Fibroblast of pulmonary artery (primary cell): Measurements from ENCODE around the gene BBC3.
"Not testable (repeated sequence)": the region's sequence is repeated elsewhere in the genome, so short reads cannot be mapped to it uniquely, and the experiment has no call there.

Experiments
- DNase-seq: peaks from one replicate; pipeline ENCODE4 v3.0.0-alpha.2; 2010; ENCODE audit warnings: low read depth
- H3K4me3 ChIP-seq: replicated peaks from 2 replicates; pipeline ENCODE4 v1.5.1; 2011; ENCODE audit warnings: low read depth, mild to moderate bottlenecking, control low read depth, low read length, moderate library complexity
- CTCF ChIP-seq: IDR thresholded peaks from 2 replicates; pipeline ENCODE4 v1.5.1; 2011; ENCODE audit warnings: mild to moderate bottlenecking, control low read depth, low read length, inconsistent platforms; ENCODE audit errors: missing control alignments

The BBC3 gene

GRCh38 chr19:47266401-47266941 is 35.5 kb upstream of the BBC3 start:
- no peak for DNase-seq
- no peak for TF ChIP-seq CTCF
- H3K4me3 ChIP-seq = no peak overlapping the region

- no peak for DNase-seq
- no peak for TF ChIP-seq CTCF
- no peak overlapping the region for H3K4me3 ChIP-seq
Measured at GRCh38 chr19:47264629-47265028, 33.6 kb upstream of the BBC3 start.

- not testable (repeated sequence) for DNase-seq, H3K4me3 ChIP-seq
Measured at GRCh38 chr19:47261946-47262793, 31.2 kb upstream of the BBC3 start.

- no peak for DNase-seq
- TF ChIP-seq CTCF = no peak
- no peak overlapping the region for H3K4me3 ChIP-seq
Measured at GRCh38 chr19:47260476-47260875, 29.5 kb upstream of the BBC3 start.

GRCh38 chr19:47258895-47259555 is 28.0 kb upstream of the BBC3 start:
- H3K4me3 ChIP-seq = peak overlapping the region; percentile 68
- no peak for TF ChIP-seq CTCF

GRCh38 chr19:47258434-47258833 is 27.4 kb upstream of the BBC3 start:
- DNase-seq = no peak
- H3K4me3 ChIP-seq = peak overlapping the region; percentile 68
- no peak for TF ChIP-seq CTCF

More at GRCh38 chr19:47258895-47259555, 28.0 kb upstream of the BBC3 start:
- no peak for DNase-seq

GRCh38 chr19:47257411-47258169 is 26.6 kb upstream of the BBC3 start:
- no peak for TF ChIP-seq CTCF
- peak overlapping the region; percentile 68 for H3K4me3 ChIP-seq
- no peak for DNase-seq
